PFSK-1 (cell line): ENCODE data around the gene DYNC2H1.

Experiments
- FOXP2 ChIP-seq: optimal IDR thresholded peaks from 2 replicates; pipeline ENCODE3; 2011; ENCODE audit warnings: borderline replicate concordance, control low read depth, inconsistent platforms; ENCODE audit not compliant: insufficient read depth; ENCODE audit errors: extremely low read length, extremely low read depth
- POLR2AphosphoS5 ChIP-seq: IDR thresholded peaks from 2 replicates; pipeline ENCODE4 v1.6.1; 2012; ENCODE audit warnings: low read depth, mild to moderate bottlenecking, control low read depth, low read length, moderate library complexity
- REST ChIP-seq, 2 experiments: IDR thresholded peaks; 2 replicates each; pipeline versions ENCODE4 v1.6.1 to v1.8.0; 2011 to 2012; ENCODE audit warnings: low read depth in 2 of 2, low read length in 2 of 2, control low read depth in 1 of 2, inconsistent platforms in 1 of 2, mild to moderate bottlenecking in 1 of 2, moderate library complexity in 1 of 2; ENCODE audit not compliant: insufficient read depth in 1 of 2
- SIN3A ChIP-seq: IDR thresholded peaks from 2 replicates; pipeline ENCODE4 v1.6.1; 2012; ENCODE audit warnings: mild to moderate bottlenecking, low read length, moderate library complexity, borderline replicate concordance; ENCODE audit not compliant: insufficient read depth
- TAF1 ChIP-seq: IDR thresholded peaks from 2 replicates; pipeline ENCODE4 v1.6.1; 2012; ENCODE audit warnings: low read length, control low read depth, borderline replicate concordance; ENCODE audit not compliant: insufficient read depth

DYNC2H1 gene

GRCh38 chr11:103397369-103397768, 288.1 kb downstream of the DYNC2H1 start:
- TF ChIP-seq TAF1 (no peak), REST (IDR thresholded peaks at IDR 0.05; ENCODE audit: insufficient read depth in 1 of 2, low read depth in 2 of 2, low read length in 2 of 2) (no peak), SIN3A (no peak)

GRCh38 chr11:103398829-103399228, 289.6 kb downstream of the DYNC2H1 start:
- TF ChIP-seq TAF1 (no peak), REST (IDR thresholded peaks at IDR 0.05; ENCODE audit: insufficient read depth in 1 of 2, low read depth in 2 of 2, low read length in 2 of 2) (no peak), FOXP2 (no peak), POLR2AphosphoS5 (no peak), SIN3A (no peak)

- TF ChIP-seq SIN3A (no peak), FOXP2 (no peak), REST (IDR thresholded peaks at IDR 0.05; ENCODE audit: insufficient read depth in 1 of 2, low read depth in 2 of 2, low read length in 2 of 2) (no peak), TAF1 (no peak), POLR2AphosphoS5 (no peak)
These were observed 297.1 kb downstream of the DYNC2H1 start for GRCh38 chr11:103406357-103406756.

GRCh38 chr11:103407641-103408040, 298.4 kb downstream of the DYNC2H1 start:
- TF ChIP-seq REST (IDR thresholded peaks at IDR 0.05; ENCODE audit: insufficient read depth in 1 of 2, low read depth in 2 of 2, low read length in 2 of 2) (no peak), POLR2AphosphoS5 (no peak)

GRCh38 chr11:103413266-103413888, 304.2 kb downstream of the DYNC2H1 start:
- TF ChIP-seq FOXP2 (no peak), REST (IDR thresholded peaks at IDR 0.05; ENCODE audit: insufficient read depth in 1 of 2, low read depth in 2 of 2, low read length in 2 of 2) (no peak), POLR2AphosphoS5 (no peak), SIN3A (no peak), TAF1 (no peak)
